Gastroesophageal sphincter (tissue), 3 donors: Measurements from ENCODE around the gene LHFPL3.

Experiments used
- CTCF ChIP-seq, 4 experiments: fragments of 200-600 bp in 2 of 4; fragments of 450-650 bp in 2 of 4; sonication (generic) in 1 of 4; IDR thresholded peaks; one replicate each; pipeline ENCODE4 v1.5.1; 2017 to 2019; ENCODE audit warnings: antibody characterized with exemption in 4 of 4, mild to moderate bottlenecking in 2 of 4, moderate library complexity in 2 of 4
- POLR2A ChIP-seq, 2 donors: fragments of 450-650 bp; IDR thresholded peaks; one replicate each; pipeline ENCODE4 v1.6.1; 2017; ENCODE audit warnings: antibody characterized with exemption in 2 of 2, mild to moderate bottlenecking in 2 of 2, moderate library complexity in 1 of 2
- POLR2AphosphoS5 ChIP-seq: sonication (generic); formaldehyde crosslinking; IDR thresholded peaks from one replicate; pipeline ENCODE4 v1.6.1; 2017; ENCODE audit warnings: antibody characterized with exemption

GRCh38 chr7:104852386-104852785 is 524.0 kb downstream of the LHFPL3 start:
- no peak for TF ChIP-seq POLR2AphosphoS5
- TF ChIP-seq CTCF (IDR thresholded peaks at IDR 0.05) = no peak
- no peak for TF ChIP-seq POLR2A (IDR thresholded peaks at IDR 0.05)
